CMK (cell line): ENCODE measurements around the gene RBMS3.

Experiments
- DNase-seq: peaks from one replicate; pipeline ENCODE4 v3.0.0-alpha.2; 2010; ENCODE audit warnings: low read depth

The RBMS3 gene

GRCh38 chr3:29576675-29577074 lies 295.8 kb downstream of the RBMS3 start:
- DNase-seq: no peak

- DNase-seq: no peak
Measured at GRCh38 chr3:29577250-29577649, 296.4 kb downstream of the RBMS3 start.

GRCh38 chr3:29581311-29581710 lies 300.4 kb downstream of the RBMS3 start:
- no peak for DNase-seq

- no peak for DNase-seq
Measured at GRCh38 chr3:29582273-29582672, 301.4 kb downstream of the RBMS3 start.

GRCh38 chr3:29583861-29584260 lies 303.0 kb downstream of the RBMS3 start:
- no peak for DNase-seq

- DNase-seq: no peak
Measured at GRCh38 chr3:29585368-29585767, 304.5 kb downstream of the RBMS3 start.

GRCh38 chr3:29587340-29587739 lies 306.5 kb downstream of the RBMS3 start:
- no peak for DNase-seq

- DNase-seq: no peak
Measured at GRCh38 chr3:29590012-29590411, 309.1 kb downstream of the RBMS3 start.

GRCh38 chr3:29590461-29590860 lies 309.6 kb downstream of the RBMS3 start:
- no peak for DNase-seq

- no peak for DNase-seq
Measured at GRCh38 chr3:29591579-29591978, 310.7 kb downstream of the RBMS3 start.

- no peak for DNase-seq
Measured at GRCh38 chr3:29593802-29594201, 312.9 kb downstream of the RBMS3 start.

- no peak for DNase-seq
Measured at GRCh38 chr3:29594261-29594660, 313.4 kb downstream of the RBMS3 start.

GRCh38 chr3:29597376-29598008 lies 316.6 kb downstream of the RBMS3 start:
- DNase-seq: no peak

- no peak for DNase-seq
Measured at GRCh38 chr3:29601861-29602585, 321.2 kb downstream of the RBMS3 start.

- no peak for DNase-seq
Measured at GRCh38 chr3:29605845-29606244, 325.0 kb downstream of the RBMS3 start.

- DNase-seq: no peak
Measured at GRCh38 chr3:29606416-29606815, 325.5 kb downstream of the RBMS3 start.

- DNase-seq: no peak
Measured at GRCh38 chr3:29608414-29609327, 327.8 kb downstream of the RBMS3 start.

GRCh38 chr3:29609328-29609811 lies 328.5 kb downstream of the RBMS3 start:
- DNase-seq: no peak

- DNase-seq: no peak
Measured at GRCh38 chr3:29610781-29611180, 329.9 kb downstream of the RBMS3 start.

- DNase-seq: no peak
Measured at GRCh38 chr3:29611252-29611651, 330.4 kb downstream of the RBMS3 start.

- no peak for DNase-seq
Measured at GRCh38 chr3:29612536-29612935, 331.7 kb downstream of the RBMS3 start.

- DNase-seq: no peak
Measured at GRCh38 chr3:29614954-29615353, 334.1 kb downstream of the RBMS3 start.
